ENCODE results near the gene JAKMIP2. TPM values are rescaled to one million over a fixed set of nuclear protein-coding genes. Genes with fewer than 3 reads are reported as not detected.

The JAKMIP2 gene
- total RNA-seq, 1 experiment from 2014 or later = 6.4 TPM

DNA sequence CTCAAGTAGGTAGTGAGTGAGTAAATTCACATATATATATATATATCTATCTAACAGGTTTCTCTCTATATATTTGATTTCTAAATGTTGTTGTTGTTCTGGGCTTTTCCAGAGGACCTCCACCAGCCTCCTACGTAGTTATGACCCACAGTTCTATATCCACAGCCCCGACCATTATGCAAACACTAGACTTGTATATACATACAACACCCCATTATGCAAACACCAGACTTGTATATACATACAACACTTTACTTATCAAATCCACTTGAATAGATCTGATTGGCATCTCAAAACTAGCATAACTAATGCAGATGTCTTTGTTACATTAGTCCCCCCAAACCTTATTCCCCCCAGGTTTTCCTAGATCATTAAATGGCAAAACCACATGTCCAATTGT is 108.7 kb downstream of the JAKMIP2 start:
- H3K4me3 Mint-ChIP-seq = no peak overlapping the region
- DNase-seq = no peak
- H3K4me1 ChIP-seq (ENCODE audit: insufficient read depth, low read length) = no peaks in the 10 kb centered on the region
- no peak overlapping the region for H2BK120ac ChIP-seq (ENCODE audit: low read depth, low read length, poor library complexity, severe bottlenecking)
- no CpG with 5 or more reads among the region's 2 CpGs for WGBS (ENCODE audit: extremely low coverage, insufficient read length, low lambda C conversion rate)
- H3K14ac ChIP-seq (ENCODE audit: insufficient read depth, low read length) = no peak overlapping the region
- H3K9me3 ChIP-seq (ENCODE audit: control insufficient read depth, low read depth, low read length) = no peaks in the 10 kb centered on the region
- H3K4ac ChIP-seq (ENCODE audit: low read depth, low read length) = no peak overlapping the region
- no peak overlapping the region for H3T11ph ChIP-seq (ENCODE audit: low read length)
- no peaks in the 10 kb centered on the region for H3K23me2 ChIP-seq (ENCODE audit: insufficient read length, low read depth, low read length, poor library complexity, severe bottlenecking)
- no peak overlapping the region for H3K56ac ChIP-seq (ENCODE audit: insufficient read length, low read depth, low read length)
- H2AFZ ChIP-seq (ENCODE audit: low read length) = no peak overlapping the region
- no peak overlapping the region for H3K4me2 ChIP-seq (ENCODE audit: insufficient read depth, insufficient read length, low read length)
- H3K36me3 Mint-ChIP-seq (ENCODE audit: insufficient read depth in 1 of 3, low read depth in 3 of 3) = peaks cover 12 to 24% (median 13%) of the 10 kb centered on the region in 3 experiments; a peak in 6 of 7 replicates
- no peak overlapping the region for H2BK20ac ChIP-seq (ENCODE audit: low read depth, low read length, poor library complexity, severe bottlenecking)
- H3K27ac ChIP-seq (ENCODE audit: insufficient read length, low read depth, low read length) = no peak overlapping the region
- H2BK12ac ChIP-seq (ENCODE audit: insufficient read length, low read depth, low read length) = no peak overlapping the region
- H2AK5ac ChIP-seq (ENCODE audit: insufficient read length, low read length) = no peak overlapping the region
- H4K20me1 ChIP-seq (ENCODE audit: control insufficient read depth, insufficient read depth, insufficient read length) = no peaks in the 10 kb centered on the region
- no peaks in the 10 kb centered on the region for H3K27me3 Mint-ChIP-seq (ENCODE audit: low read depth)
- H3K79me2 ChIP-seq (ENCODE audit: insufficient read depth, low read length) = no peaks in the 10 kb centered on the region
- H4K5ac ChIP-seq (ENCODE audit: insufficient read length, low read depth, low read length) = no peak overlapping the region
- no peak overlapping the region for H4K8ac ChIP-seq (replicated peaks; ENCODE audit: insufficient read length, low read depth, low read length)
- TF ChIP-seq, protein P1, sequence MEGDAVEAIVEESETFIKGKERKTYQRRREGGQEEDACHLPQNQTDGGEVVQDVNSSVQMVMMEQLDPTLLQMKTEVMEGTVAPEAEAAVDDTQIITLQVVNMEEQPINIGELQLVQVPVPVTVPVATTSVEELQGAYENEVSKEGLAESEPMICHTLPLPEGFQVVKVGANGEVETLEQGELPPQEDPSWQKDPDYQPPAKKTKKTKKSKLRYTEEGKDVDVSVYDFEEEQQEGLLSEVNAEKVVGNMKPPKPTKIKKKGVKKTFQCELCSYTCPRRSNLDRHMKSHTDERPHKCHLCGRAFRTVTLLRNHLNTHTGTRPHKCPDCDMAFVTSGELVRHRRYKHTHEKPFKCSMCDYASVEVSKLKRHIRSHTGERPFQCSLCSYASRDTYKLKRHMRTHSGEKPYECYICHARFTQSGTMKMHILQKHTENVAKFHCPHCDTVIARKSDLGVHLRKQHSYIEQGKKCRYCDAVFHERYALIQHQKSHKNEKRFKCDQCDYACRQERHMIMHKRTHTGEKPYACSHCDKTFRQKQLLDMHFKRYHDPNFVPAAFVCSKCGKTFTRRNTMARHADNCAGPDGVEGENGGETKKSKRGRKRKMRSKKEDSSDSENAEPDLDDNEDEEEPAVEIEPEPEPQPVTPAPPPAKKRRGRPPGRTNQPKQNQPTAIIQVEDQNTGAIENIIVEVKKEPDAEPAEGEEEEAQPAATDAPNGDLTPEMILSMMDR (conservative IDR thresholded peaks at IDR 0.05) = no peak
- H3K79me1 ChIP-seq (ENCODE audit: insufficient read depth, low read depth, low read length, poor library complexity, severe bottlenecking) = no peaks in the 10 kb centered on the region
- H3K9ac ChIP-seq (ENCODE audit: extremely low read depth, insufficient read length, low read length) = no peak overlapping the region
- no peak overlapping the region for H3K27ac Mint-ChIP-seq
- no peaks in the 10 kb centered on the region for H3K4me1 Mint-ChIP-seq
- H2BK5ac ChIP-seq (ENCODE audit: insufficient read length, low read length) = no peak overlapping the region
- H3K23ac ChIP-seq (ENCODE audit: insufficient read length, low read depth, low read length) = no peak overlapping the region
- H3K18ac ChIP-seq (ENCODE audit: insufficient read length, low read depth, low read length) = no peak overlapping the region
- no peaks in the 10 kb centered on the region for H3K9me3 Mint-ChIP-seq
- H3K27me3 ChIP-seq (ENCODE audit: insufficient read depth, low read length) = no peaks in the 10 kb centered on the region
- no peak overlapping the region for H4K91ac ChIP-seq (ENCODE audit: insufficient read length, low read depth, low read length)
- H2BK15ac ChIP-seq (ENCODE audit: low read depth, low read length) = no peak overlapping the region
